Spleen (tissue), 11 donors: ENCODE data around the gene FBXL17. TPM values are rescaled to one million over a fixed set of nuclear protein-coding genes. Genes with fewer than 3 reads are reported as not detected.

Experiments used
- DNase-seq: peaks from one replicate; pipeline ENCODE4 v3.0.0-alpha.2; 2020
- H3K27ac ChIP-seq, 8 donors: fragments of 200-600 bp; sonication (generic) in 7 of 8; 1 replicate in 4 of 8; 2 replicates in 4 of 8; pipeline versions ENCODE4 v1.5.0 to v1.8.0; 2016 to 2021; ENCODE audit warnings: inconsistent platforms in 4 of 8, mild to moderate bottlenecking in 4 of 8, moderate library complexity in 1 of 8
- H3K27me3 ChIP-seq, 7 donors: fragments of 200-600 bp; sonication (generic) in 6 of 7; replicated peaks in 1 of 7; 1 replicate in 4 of 7; 2 replicates in 3 of 7; pipeline versions ENCODE4 v1.5.0 to v1.8.0; 2016 to 2021; ENCODE audit warnings: inconsistent platforms in 3 of 7, mild to moderate bottlenecking in 1 of 7
- H3K36me3 ChIP-seq, 6 donors: fragments of 200-600 bp; sonication (generic) in 5 of 6; 1 replicate in 4 of 6; 2 replicates in 2 of 6; pipeline versions ENCODE4 v1.5.0 to v1.8.0; 2016 to 2021; ENCODE audit warnings: inconsistent platforms in 2 of 6
- H3K4me1 ChIP-seq, 6 donors: fragments of 200-600 bp; sonication (generic) in 5 of 6; 1 replicate in 3 of 6; 2 replicates in 3 of 6; pipeline versions ENCODE4 v1.5.0 to v1.8.0; 2016 to 2021; ENCODE audit warnings: inconsistent platforms in 3 of 6
- H3K4me3 ChIP-seq, 8 donors: fragments of 200-600 bp; sonication (generic) in 7 of 8; 1 replicate in 4 of 8; 2 replicates in 4 of 8; pipeline versions ENCODE4 v1.5.0 to v1.8.0; 2016 to 2021; ENCODE audit warnings: inconsistent platforms in 4 of 8, mild to moderate bottlenecking in 4 of 8, moderate library complexity in 2 of 8
- H3K9me3 ChIP-seq, 8 donors: fragments of 200-600 bp; sonication (generic) in 7 of 8; 1 replicate in 4 of 8; 2 replicates in 4 of 8; pipeline versions ENCODE4 v1.5.0 to v1.8.0; 2016 to 2021; ENCODE audit warnings: inconsistent platforms in 4 of 8
- POLR2A ChIP-seq, 3 donors: fragments of 450-650 bp; IDR thresholded peaks; one replicate each; pipeline ENCODE4 v1.5.1; 2017; ENCODE audit warnings: antibody characterized with exemption in 3 of 3, mild to moderate bottlenecking in 1 of 3
- POLR2AphosphoS5 ChIP-seq, 3 donors: sonication (generic); formaldehyde crosslinking; IDR thresholded peaks; one replicate each; pipeline ENCODE4 v1.5.1; 2017; ENCODE audit warnings: antibody characterized with exemption in 3 of 3
- WGBS, 5 donors: extraction: QIAGEN DNeasy Blood & Tissue Kit in 3 of 5; methylation state at CpG; one replicate each; pipeline versions ENCODE4 v1.1.5 to v1.1.7; 2013 to 2018; 5-methylcytosine and 5-hydroxymethylcytosine counted together
- intact Hi-C: fragments of 100-400 bp; cut with DNase I; formaldehyde crosslinking; loops from one replicate; pipeline ENCODE4 v1.15.0; 2023; ENCODE audit warnings: low total_unique reads
- polyA plus RNA-seq, 3 donors: library from polyadenylated mRNA; stranded (reverse); fragments of 200-250 nt; gene quantifications; one replicate each; pipeline ENCODE4 v1.2.1, GENCODE V29; 2013
- total RNA-seq, 7 donors: library from RNA; depleted of rRNA in 3 of 7; stranded (reverse); fragments of >200 nt in 3 of 7; fragmentation: NEBNext Ultra II Directional in 4 of 7; extraction: Animal tissue kit (Norgen Biotek cat#: 25700) in 4 of 7; gene quantifications; one replicate each; pipeline versions ENCODE4 v1.1.0 to v1.2.1, GENCODE V29; 2016 to 2021
- TF ChIP-seq, protein P1 (sequence below), 11 experiments: fragments of 200-600 bp in 7 of 11; fragments of 450-650 bp in 4 of 11; sonication (generic) in 4 of 11; IDR thresholded peaks in 8 of 11; conservative IDR thresholded peaks in 3 of 11; 1 replicate in 7 of 11; 2 replicates in 4 of 11; pipeline versions ENCODE4 v1.4.0 to v1.8.0; 2016 to 2021; ENCODE audit warnings: antibody characterized with exemption in 11 of 11, inconsistent platforms in 4 of 11, mild to moderate bottlenecking in 1 of 11
- donor health status: healthy with polysubstance abuse.
- donor health status: DM: no; HTN: no; CAD: no; lungs with moderate emphysema.
- donor health status: DM: no; HTN: no; CAD: no.
- donor health status: Bipolar disorder and iron deficiency.
- donor health status: healthy.
- donor health status: DM: no; HTN: no; CAD: no.
- donor health status: DM: yes; HTN: yes; CAD: no.

Gene FBXL17
- total and polyA plus RNA-seq, 10 donors: 5.1 to 39.9 (median 21.8) TPM

DNA sequence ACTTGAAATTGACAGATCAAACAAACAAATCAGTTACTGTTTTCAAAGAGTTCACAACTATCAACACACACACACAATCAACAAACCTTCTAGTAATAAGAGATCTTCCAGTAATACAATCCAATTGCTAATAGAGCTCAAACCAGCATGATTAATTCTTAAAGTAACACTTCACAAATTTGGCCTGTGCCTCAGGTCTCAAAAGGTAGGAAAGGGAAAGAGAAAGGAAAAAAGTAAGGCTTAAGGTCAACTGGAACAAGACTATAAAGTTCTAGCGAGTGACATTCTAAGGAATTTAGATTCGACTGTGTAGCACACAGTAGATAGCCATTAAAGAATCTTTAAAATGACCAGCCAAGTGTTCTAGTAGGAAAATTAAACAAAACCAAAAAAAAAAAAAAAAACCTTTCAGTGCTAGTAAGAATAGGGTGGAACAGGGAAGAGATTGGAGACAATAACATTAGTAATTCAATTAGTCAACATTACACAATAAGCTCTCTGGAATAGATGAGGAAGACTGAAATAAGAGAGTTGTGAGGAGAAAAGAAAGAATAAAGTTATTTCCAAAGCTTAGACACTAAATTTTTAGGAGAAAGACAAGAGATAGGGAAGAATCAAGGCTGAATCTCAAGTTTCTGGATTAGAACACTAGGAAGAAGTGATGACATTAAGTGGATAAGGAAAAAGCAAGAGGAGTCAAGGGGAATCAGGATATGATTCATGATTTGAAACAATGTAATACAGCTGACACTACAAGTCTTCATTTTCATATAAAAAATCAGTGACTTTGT is 86.1 kb downstream of the FBXL17 start:
- Histone ChIP-seq H3K27ac (peak overlapping the region in 4 of 8 donors; percentile 19 to 36 (median 32)), H3K36me3 (no peaks in the 10 kb centered on the region), H3K9me3 (no peaks in the 10 kb centered on the region), H3K4me3 (no peak overlapping the region), H3K27me3 (no peaks in the 10 kb centered on the region), H3K4me1 (peaks cover 0 to 9% (median 2%) of the 10 kb centered on the region in 6 donors)
- 90 to 96% (median 94%) methylated on average over 2 of the region's 2 CpGs for WGBS, 5 donors
- DNase-seq: no peak
- intact Hi-C loops: no loop called here
- TF ChIP-seq POLR2A (IDR thresholded peaks at IDR 0.05) (no peak), POLR2AphosphoS5 (IDR thresholded peaks at IDR 0.05) (no peak)
- TF ChIP-seq, protein P1, sequence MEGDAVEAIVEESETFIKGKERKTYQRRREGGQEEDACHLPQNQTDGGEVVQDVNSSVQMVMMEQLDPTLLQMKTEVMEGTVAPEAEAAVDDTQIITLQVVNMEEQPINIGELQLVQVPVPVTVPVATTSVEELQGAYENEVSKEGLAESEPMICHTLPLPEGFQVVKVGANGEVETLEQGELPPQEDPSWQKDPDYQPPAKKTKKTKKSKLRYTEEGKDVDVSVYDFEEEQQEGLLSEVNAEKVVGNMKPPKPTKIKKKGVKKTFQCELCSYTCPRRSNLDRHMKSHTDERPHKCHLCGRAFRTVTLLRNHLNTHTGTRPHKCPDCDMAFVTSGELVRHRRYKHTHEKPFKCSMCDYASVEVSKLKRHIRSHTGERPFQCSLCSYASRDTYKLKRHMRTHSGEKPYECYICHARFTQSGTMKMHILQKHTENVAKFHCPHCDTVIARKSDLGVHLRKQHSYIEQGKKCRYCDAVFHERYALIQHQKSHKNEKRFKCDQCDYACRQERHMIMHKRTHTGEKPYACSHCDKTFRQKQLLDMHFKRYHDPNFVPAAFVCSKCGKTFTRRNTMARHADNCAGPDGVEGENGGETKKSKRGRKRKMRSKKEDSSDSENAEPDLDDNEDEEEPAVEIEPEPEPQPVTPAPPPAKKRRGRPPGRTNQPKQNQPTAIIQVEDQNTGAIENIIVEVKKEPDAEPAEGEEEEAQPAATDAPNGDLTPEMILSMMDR (IDR thresholded peaks at IDR 0.05 in 8 of 11, conservative IDR thresholded peaks at IDR 0.05 in 3 of 11): no peak

DNA sequence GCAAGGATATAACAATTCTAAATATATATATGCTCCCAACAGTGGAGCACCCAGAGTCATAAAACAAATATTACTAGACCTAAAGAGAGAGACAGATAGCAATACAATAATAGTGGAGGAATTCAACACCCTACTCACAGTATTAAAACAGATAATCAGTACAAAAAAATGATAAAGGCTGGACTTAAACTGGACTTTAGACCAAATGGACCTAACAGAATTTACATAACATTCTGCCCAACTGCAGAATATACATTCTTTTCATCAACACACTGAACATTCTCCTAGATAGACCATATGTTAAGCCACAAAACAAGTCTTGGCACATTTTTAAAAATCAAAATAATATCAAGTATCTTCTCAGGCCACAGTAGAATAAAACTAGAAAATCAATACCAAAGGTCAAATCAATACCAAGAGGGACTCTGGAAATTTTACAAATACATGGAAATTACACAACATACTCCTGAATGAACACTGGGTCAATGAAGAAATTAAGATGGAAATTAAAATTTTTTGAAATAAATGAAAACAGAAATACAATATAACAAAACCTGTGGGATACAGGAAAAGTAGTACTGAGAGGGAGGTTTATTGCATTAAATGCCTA is 100.8 kb downstream of the FBXL17 start:
- Histone ChIP-seq H3K9me3 (peaks cover 0 to 45% (median 41%) of the 10 kb centered on the region in 8 donors), H3K36me3 (peaks cover 0 to 18% (median 0%) of the 10 kb centered on the region in 6 donors), H3K27ac (no peak overlapping the region), H3K4me1 (peaks cover 0 to 8% (median 0%) of the 10 kb centered on the region in 6 donors), H3K27me3 (no peaks in the 10 kb centered on the region), H3K4me3 (no peak overlapping the region)
- TF ChIP-seq POLR2AphosphoS5 (IDR thresholded peaks at IDR 0.05) (no peak), POLR2A (IDR thresholded peaks at IDR 0.05) (no peak)
- TF ChIP-seq, protein P1 (IDR thresholded peaks at IDR 0.05 in 8 of 11, conservative IDR thresholded peaks at IDR 0.05 in 3 of 11): no peak
- intact Hi-C loops: no loop called here
- DNase-seq: no peak

DNA sequence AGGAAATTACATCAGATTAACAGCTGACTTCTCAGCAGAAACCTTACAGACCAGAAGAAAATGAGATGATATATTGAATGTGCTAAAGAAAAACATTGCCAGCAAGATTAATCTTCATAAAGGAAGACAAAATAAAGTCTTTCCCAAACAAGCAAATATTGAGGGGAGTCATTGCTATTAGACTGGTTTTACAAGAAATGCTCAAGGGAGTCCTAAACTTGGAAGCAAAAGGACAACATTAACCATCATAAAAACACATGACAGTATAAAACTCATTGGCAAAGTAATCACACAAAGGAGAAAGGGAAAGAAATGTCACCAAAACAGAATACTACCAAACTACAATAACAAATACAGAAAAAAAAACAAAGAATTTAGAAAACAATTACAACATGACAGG is 101.7 kb downstream of the FBXL17 start:
- H3K4me3 ChIP-seq: no peak overlapping the region
- intact Hi-C loops: no loop called here
- no peak for DNase-seq

More for the DNA sequence above, 101.7 kb downstream of the FBXL17 start:
- no peaks in the 10 kb centered on the region for H3K27me3 ChIP-seq
- peaks cover 0 to 39% (median 37%) of the 10 kb centered on the region in 8 donors for H3K9me3 ChIP-seq
- H3K36me3 ChIP-seq: peaks cover 0 to 16% (median 0%) of the 10 kb centered on the region in 6 donors
- no peak overlapping the region for H3K27ac ChIP-seq
- TF ChIP-seq POLR2A (IDR thresholded peaks at IDR 0.05) (no peak), POLR2AphosphoS5 (IDR thresholded peaks at IDR 0.05) (no peak)
- TF ChIP-seq, protein P1 (IDR thresholded peaks at IDR 0.05 in 8 of 11, conservative IDR thresholded peaks at IDR 0.05 in 3 of 11): no peak
- peaks cover 0 to 8% (median 0%) of the 10 kb centered on the region in 6 donors for H3K4me1 ChIP-seq
